Embryonic facial prominence (tissue), 1 donor: ENCODE data around the gene LMO1.

Experiments used
- DNase-seq: peaks from one replicate; pipeline ENCODE4 v3.0.0-alpha.2; 2016; ENCODE audit errors: extremely low spot score

The LMO1 gene

DNA sequence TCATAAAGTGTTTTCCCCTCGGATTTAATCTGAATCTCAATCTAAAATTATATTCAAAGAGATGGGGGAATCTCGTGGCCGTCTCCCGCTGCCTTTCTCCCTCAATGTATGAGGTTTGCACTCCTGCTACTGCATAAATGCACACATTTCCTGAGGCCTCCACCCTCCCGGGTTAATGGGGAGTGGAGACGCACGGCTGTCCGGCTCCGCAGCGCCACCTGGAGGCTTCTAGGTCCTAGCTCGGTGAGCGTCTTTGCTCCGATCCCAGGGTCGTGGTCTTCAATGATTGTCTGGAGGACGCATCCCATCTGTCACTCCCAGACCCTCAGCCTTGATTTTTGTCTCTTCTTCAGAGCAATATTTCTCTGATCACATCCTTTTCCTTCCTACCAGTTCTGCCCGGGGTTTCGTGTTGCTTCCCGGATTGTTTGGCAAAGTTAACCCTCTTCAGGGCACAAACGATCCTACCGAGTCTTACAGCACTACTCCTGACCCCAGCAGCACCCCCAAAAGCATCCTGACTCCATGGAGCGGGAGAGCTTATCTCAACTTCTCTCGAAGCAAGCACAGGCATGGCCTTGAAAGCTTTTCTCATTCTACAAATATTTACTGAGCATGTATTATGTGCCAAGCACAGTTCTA lies at the start of gene LMO1:
Gene LMO1, minus strand, starts transcription at position 110 of the 642 bp plus-strand sequence. CDS start 516 bp downstream, outside the sequence.
- no peak for DNase-seq

DNA sequence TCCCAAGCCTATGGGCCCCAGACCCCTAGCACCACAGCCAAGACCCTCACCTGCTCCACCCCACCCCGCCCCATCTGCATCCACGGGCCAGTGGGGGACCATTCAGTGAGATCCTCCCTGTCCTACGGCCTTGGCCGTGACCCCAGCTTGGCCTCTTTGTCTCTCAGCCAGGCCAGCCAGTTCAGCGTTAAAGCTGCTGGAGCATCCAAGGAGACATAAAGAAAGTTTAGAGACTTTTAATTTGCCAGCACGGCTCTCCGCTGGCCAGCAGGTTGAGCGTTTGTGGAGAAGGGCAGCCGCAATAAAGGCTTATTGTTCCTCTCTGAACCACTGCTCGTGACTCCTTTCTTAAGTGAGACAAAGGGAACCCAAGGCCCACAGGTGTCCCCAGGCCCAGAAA lies 49.3 kb upstream of the LMO1 start:
- no peak for DNase-seq

DNA sequence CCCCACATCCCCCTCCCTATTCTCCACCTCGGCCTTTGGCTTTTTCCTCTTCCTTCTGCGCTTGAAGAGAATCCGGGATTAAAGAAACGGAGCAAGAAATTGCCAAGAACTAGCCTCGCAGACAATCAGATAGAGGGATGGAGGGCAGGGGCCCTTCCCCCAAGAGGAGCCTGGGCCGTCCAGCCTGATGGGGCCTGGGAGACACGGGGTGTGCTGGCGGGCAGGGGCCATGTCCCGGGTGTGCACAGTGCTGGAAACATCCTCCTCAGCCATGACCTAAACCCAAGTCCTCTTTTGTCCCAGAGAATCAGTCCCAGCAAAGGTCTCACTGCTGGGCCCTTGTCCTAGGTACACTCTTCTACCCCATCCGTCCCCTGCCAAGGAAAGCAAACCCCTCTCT lies 47.7 kb upstream of the LMO1 start:
- no peak for DNase-seq

DNA sequence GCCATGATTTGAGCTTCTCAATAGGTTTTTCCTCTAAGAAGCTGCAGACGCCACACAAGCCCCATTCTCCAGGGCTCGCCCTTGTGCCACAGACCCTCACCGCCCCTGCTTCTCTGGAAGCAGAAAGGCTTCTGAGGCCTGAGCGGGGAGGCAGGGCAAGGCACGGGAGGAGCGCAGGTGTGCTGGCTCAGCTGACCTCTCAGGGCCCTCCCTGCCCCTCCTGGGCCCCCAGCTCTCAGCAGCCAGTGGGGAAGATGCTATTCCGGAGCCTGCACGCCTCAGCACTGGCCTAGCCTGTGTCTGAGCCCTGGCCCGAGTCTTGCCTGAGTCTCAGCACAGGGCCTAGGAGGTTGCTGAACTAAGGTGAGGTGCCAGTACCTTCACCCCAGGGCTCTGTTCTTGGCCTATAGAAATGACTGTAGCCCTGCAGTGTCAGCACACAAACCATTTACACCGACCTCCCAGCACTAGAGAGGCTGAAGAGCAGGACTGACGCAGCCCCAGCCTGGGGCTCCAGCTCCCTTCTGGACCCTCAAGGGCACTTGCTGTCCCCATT lies 47.1 kb upstream of the LMO1 start:
- DNase-seq = no peak

DNA sequence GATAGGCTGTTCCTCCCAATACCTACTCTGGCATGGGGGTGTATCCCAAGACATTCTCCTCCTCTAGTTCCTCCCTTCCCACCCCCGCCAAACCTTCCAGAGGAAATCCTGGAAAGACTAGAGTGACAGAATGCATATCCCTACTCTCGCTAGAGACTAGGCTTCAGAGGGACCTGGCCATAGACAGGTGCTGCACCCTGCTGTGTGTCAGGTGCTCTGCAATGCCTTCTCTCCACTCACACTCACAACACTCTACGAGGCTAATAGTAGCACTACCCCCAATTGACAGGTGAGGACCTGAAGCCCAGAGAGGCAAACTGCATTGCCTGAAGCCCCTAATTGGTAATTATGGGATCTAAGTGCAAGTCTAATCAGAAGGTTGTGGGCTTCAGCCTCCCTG lies 46.2 kb upstream of the LMO1 start:
- DNase-seq = no peak

DNA sequence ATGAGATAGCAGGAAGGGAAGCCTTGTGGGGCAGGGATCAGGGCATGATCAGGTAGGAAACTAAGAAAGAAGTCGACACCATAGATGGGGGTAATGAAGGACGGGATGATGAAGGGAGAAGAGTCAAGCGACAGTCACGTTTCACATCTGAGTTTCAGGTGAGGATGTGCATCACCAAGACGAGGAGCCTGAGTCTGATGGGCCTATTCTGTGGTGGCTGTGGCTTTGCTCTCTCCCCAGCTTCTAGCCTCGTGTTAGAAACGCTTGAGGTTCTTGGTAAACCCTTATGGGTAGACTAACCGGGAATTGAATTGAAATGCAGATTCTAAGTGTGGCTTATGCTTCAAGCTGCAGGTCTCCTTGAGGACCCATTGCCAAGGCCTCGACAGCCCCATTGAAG lies 45.6 kb upstream of the LMO1 start:
- DNase-seq = no peak

DNA sequence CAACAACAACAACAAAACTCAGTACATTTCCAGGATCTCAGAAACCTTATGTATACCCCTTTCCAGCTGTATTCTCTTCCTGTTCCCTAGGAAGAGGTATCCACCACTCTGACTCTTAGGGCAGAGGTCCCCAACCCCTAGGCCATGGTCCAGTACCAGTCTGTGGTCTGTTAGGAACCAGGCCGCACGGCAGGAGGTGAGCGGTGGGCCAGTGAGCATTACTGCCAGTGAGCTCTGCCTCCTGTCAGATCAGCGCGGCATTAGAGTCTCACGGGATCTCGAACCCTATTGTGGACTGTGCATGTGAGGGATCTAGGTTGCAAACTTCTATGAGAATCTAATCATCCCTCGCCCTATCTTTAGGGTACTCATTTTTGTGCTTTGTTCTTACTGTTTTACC lies 43.9 kb upstream of the LMO1 start:
- DNase-seq = no peak

DNA sequence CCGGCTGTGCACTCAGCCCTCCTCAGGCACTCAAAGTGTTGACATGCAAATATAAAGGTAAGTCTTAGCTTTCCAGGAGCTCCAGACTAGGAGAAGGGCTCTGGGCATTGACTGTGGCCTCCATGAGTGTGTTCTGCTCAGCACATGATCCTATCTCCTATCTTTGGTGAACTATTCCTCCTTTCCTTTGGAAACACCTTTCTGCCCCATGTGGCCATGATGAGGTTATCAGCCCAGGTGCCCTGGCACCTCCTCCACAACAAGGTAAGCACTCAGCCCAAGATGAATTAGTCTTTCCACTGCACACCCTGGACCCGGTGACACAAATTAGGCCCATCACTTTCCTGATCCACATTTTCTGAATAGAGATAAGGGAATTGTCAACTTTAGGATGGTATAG lies 37.9 kb upstream of the LMO1 start:
- no peak for DNase-seq

DNA sequence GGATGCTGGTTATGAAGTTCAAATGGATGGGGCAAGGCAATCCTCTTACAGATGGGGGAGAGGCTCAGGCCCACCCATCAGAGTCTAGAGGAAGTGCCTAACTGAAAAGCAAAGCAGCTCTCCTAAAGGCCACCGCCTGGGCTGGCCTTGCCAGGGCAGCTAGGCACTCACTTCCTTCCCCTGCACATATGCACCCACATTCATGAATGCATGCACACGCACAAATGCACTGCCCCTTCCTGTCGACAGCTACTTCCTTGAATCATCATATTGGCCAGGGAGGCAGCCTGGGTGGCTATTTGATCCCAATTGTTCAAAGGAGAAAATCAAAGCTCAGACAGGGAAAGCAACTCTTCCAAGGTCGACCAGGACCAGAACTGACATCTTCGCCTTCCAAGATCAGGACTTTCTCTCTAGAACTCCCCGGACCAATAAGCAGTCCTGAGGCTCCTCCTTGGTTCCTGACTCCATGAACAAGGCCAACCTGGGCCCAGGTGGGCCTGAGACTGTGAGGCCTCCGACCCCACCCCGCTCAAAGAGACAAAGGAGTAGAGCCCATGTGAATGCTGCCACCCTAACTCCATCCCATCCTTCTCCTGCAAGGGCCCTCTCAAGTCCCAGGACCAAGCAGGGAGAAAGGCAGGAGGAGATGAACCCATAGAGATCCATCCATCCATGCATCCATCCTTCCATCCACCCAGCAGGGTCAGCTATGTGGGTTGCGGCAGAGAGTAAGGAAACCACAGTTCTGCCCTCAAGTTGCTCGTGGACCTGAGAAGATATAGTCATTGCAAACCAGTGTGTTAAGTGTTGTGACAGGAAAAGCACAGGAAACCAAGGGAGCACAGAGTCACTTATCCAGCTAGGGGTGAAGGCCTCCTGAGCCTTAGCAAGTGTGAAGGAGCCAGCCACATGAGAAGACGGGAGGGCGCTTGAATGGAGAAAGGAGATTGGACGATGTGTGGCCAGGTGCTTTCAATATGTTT lies 35.4 kb upstream of the LMO1 start:
- no peak for DNase-seq

DNA sequence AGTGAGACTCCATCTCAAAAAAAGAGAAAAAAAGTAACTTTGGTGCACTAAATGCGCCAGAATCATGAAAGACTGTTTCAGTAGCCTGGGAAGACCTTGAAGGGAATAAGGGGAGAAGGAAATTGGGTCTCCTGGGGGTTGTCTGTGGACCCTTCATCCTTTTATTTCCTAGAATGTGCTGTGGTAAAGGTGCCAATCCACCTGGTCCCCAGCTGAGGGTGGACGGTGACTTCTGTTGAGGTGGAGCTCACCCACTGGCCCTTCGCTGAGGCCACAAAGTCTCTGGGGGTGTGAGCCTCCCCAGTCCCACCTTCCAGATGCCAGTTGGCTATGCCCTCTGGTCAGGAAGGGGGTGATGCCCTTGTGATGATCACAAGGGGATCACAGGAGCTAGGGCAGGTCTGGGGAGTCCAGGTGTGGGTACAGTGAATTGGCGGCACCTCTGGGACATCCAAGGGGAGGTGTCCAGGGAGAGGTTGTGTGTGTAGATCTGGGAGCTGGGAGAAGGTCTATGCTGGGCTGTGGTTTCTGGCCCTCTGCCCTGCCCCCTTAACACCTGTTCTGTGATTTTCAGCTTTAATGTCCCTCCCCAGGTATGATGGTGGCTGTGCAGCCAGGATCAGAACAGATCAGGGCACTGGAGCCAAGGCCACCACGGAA lies 34.2 kb upstream of the LMO1 start:
- DNase-seq = no peak

DNA sequence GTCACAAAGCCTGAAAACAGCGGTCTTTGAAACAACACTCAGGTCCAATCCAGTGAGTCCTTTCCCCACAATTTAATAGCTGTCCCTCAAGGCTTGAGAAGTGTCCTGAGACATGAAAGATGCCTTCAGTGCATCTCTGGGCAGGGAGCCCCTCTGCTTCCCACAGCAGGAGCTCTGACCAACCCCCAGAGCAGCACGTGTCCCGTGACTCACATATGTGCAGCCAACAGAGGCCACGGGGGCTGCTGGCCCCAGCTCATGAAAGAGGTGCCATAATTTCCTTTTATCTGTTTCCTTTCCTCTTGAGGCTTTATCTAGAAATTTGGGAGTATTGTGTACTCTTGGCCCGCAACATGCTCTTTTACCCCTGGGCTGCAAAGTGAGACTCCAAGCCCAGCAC lies 33.2 kb upstream of the LMO1 start:
- DNase-seq = no peak

DNA sequence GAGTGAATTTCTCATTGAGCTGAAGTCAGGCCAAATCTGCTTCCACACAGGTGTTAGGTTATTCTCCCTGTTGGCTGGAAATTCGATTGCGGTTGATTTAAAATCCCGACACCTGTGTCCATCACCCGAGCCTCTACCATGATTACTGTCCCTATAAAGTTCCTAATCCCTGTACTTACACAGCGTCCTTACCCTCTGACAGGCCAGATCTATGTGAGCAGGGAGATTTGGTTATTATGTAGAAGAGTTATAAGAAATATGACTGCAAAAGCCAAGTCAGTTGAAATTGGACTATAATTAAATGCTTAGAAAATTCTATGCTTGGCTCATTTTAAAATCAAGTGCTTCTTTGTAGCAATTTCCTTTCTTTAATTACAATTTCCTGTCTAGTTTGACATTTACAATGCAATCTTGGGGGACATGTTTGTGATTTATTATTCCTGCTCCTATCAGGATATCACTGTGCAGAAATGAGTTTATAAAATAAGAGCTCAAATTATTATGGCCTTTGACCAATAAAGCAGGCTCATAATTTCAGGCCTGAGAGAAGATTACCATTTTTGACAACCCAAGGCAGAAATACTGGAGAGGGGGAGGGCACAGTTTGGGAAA lies 32.5 kb upstream of the LMO1 start:
- no peak for DNase-seq

DNA sequence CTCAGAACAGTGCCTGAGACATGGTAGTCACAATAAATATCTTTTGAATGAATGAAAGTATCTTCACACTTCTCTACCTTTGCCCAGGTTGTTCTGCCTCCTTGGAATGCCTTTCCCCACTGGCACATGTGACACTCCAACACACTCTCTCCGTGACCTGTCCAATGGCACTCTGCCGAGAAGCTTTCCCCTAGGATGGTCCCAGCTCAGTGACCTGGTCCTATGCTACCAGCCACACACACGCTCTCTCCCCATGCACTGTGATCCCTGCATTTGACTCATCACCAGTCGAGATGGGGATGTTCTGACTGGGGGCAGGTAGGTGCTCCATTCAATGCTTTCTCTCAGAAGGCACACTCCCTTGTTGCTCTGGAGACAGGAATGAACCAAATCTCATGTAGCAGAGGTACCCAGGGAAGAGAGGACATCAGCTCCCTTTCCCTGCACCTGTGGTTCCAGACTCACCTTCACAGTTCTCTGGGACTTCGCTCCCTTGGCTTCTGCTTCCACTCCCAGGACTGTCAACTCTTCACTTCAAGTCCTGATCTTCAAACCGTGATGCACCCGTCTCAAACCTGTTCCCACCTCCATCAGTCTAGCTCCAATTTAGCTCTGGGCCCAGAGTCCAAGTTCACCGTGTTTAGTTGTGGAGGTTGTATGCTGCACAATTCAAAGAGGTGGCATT lies 30.7 kb upstream of the LMO1 start:
- DNase-seq = no peak

DNA sequence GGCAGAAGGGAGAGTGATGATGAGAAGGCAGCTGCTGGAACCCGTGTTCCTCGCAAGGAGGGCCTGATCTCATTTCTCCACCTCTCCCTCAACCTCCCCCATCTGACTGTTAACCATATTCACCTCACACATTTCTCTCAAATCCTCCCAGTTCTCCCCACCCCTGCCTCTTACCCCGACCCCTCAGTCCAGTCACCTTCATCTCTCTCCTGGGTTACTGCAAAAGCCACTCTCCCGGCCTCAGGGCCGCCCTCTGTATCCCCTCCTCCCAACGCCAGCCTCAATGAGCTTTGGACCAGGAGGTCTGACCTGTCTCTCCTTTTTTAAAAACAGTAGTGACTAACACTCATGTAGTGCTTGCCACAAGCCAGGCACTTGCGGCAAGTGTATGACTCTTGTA lies 29.5 kb upstream of the LMO1 start:
- DNase-seq = no peak

DNA sequence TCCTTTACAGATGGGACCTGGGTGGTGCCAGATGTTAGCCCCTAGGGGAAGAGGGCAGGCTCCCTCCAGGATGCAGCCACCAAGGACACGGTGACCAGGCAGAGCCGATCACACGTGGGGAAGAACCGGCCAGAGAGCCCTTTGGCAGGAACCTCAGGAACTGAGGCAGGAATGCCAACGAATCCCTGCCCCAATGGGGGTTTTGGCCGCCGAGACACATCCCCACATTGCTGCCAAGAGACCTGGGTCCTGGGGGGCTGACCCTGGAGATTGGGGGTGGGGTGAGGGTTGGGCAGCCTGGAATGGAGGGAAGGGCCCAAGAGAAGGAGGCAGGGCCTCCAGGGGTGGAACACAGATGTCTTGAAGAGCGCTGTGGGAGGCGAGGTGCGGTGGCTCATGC lies 28.7 kb upstream of the LMO1 start:
- no peak for DNase-seq

DNA sequence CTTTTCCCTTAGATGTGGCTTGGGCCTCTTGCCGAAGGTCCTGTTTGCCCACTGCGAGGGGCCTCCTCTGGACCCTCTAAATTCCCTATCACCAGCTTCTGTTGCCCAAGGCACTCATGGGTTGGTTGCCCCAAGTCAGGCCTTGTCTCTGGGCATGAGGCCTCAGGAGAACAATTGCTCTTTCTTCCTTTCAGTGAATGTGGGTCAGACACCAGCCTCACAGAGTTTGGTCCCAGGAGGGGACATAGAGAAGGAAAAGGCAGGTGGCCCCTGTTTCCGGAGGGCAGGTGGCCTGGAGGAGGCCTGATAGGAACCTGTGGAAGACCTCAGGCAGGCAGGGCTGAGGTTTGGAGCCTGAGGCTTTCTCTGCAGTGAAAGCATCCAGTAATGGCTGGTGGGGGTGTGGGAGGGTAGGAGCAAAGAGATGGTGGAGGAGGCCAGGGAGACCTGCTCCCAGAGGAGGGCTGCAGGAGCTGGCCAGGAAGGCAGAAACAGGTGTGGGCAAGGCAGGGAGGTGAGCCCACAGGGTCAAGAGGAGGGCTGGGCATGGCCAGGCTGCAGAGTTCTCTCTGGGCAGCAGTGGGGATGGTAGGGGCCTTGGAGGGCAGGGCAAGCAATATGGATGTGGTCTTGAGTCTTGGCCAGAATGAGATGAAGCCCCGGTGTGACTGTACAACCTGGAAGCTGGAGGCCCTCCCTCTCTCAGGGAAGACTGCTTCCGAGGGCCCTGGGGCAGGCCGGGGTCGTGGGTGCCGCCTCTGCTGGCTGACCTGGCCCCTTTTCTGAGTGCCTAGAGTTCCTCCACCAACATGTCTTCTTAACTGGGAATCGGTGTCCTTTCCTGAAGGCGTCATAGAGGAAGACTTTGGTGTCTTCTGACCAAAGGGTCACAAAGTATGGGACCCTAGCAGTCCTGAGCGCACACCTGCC lies 28.0 kb upstream of the LMO1 start:
- no peak for DNase-seq

DNA sequence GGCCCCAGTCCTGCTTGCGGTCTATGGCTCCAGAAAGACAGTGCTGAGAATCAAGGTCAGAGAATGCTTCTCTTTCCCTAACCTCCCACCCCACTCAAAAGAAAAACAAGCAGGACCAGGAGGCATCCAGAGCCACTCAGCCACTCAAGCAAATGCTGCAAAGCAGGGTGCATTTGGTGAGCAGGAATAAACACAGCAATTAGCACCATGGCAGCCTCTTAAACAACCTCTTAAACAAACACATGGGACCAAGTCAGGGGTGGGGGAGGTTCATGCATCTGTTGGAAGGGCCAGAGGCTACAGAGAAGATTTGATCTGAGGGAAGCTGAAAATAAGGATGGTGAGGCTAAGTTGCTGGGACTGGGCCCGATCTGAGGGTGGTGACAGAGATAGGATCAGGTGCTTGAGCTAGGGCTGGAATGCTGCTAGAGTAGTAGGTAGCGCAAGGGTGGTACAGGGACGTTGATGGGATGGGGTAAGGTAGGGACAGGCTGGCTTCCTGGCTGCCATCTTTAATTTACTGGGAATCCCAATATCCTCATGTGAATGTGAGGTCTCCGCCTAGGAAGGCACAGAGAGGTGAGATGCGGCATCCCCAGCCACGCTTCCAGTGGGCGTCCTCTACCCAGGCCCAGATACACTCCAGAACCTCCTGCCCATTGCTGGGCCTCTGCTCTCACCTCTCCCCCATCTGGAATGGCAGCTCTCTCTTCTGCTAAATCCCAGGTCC lies 26.6 kb upstream of the LMO1 start:
- no peak for DNase-seq

DNA sequence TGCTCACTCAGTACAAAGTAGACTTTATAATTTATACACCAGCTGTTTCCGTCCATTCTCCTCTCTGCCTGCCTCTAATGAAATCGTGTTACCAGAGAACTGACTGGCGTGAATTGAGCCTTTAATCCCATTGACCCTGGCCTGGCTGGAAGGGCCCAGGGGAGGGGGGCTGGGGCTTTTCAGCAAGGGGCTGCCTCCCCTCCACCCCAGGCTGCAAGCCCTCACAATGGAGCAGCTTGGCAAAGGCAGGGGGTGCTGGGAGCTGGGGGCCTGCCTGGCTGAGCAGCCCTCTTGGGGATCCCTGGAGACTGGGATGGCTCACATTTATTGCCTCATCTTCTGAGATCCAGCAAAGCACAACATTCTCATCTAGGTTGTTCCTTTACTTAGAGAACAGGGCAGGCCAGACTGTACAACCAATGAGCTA lies 25.8 kb upstream of the LMO1 start:
- DNase-seq = no peak

DNA sequence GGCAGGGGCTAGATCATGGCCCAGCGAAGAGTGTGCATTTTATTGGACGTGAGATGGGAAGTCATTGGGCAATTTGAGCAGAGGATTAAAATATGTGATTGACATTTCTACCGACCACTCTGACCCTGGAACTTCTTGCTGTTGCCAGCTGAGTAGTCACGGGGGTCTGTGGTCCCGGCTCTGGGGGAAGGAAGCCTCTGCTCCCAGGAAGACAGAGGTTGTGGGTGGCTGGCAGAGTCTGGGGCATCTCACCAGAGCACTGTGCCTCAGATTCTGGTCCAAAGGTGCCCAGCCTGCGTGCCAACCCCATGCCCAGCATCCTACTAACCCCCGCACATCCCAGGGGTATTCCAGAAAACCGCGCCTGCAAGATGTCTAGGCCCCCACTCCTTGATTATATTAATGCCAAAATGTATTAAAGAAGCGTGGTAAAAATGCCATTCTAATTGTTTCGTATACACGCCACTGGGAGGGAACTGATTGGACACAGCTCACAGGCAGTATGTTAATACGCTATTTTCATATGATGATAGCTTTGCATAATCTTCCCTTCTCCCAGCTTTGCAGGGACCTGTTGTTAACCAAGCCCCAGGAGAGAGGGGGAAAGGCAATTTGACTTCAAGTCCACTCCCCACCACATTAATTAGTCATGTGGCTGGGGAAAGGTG lies 25.3 kb upstream of the LMO1 start:
- DNase-seq = no peak
